ENCODE results near the gene ERBB4. TPM values are rescaled to one million over a fixed set of nuclear protein-coding genes. Genes with fewer than 3 reads are reported as not detected.
"Not testable (repeated sequence)": the region's sequence is repeated elsewhere in the genome, so short reads cannot be mapped to it uniquely, and the experiment has no call there.

Gene ERBB4
- total RNA-seq, 1 experiment from 2014 or later: 40.6 TPM

DNA sequence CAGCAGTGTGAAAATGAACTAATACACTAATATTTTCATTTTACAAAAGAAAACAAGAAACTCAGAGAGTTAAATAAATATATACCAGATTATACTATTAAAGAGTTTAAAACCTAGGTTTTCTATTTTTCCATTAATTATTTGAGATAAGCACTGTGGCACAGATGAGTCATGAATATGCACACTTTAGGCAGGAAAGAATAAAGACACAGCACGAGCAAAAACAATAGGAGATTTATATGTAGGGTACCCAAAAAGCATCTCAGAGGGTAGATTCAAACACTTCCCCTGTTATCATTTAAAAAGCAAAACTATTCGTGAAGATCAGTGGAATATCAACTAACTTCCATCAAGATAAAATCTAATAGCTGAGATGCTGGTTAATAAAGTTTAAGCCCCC, 430.6 kb downstream of the ERBB4 start:
- Histone ChIP-seq H3K27me3 (replicated peaks; ENCODE audit: insufficient read depth, low read depth, low read length, poor library complexity) (no peaks in the 10 kb centered on the region), H3K4me3 (ENCODE audit: low read depth, low read length, poor library complexity, severe bottlenecking) (no peak overlapping the region), H3K9me3 (ENCODE audit: low read depth, low read length, poor library complexity, severe bottlenecking) (no peaks in the 10 kb centered on the region), H3K27ac (ENCODE audit: low read depth, low read length, poor library complexity, severe bottlenecking) (no peak overlapping the region), H3K36me3 (ENCODE audit: insufficient read depth, low read length, poor library complexity, severe bottlenecking) (no peaks in the 10 kb centered on the region), H3K4me1 (ENCODE audit: insufficient read depth, low read length, poor library complexity, severe bottlenecking) (peaks cover 3% of the 10 kb centered on the region)
- POLR2A ChIA-PET (ENCODE audit: low non-redundant PET): no interaction called here
- intact Hi-C loops (cut with micrococcal nuclease; ENCODE audit: unreplicated experiment): no loop called here
- CTCF ChIA-PET: no interaction called here
- no TSS peak for BruUV-seq (replicated peaks)
- no peak for TF ChIP-seq EZH2 (IDR thresholded peaks at IDR 0.05; ENCODE audit: borderline replicate concordance, low read depth, low read length, poor library complexity, severe bottlenecking)
- TF ChIP-seq, protein P1, sequence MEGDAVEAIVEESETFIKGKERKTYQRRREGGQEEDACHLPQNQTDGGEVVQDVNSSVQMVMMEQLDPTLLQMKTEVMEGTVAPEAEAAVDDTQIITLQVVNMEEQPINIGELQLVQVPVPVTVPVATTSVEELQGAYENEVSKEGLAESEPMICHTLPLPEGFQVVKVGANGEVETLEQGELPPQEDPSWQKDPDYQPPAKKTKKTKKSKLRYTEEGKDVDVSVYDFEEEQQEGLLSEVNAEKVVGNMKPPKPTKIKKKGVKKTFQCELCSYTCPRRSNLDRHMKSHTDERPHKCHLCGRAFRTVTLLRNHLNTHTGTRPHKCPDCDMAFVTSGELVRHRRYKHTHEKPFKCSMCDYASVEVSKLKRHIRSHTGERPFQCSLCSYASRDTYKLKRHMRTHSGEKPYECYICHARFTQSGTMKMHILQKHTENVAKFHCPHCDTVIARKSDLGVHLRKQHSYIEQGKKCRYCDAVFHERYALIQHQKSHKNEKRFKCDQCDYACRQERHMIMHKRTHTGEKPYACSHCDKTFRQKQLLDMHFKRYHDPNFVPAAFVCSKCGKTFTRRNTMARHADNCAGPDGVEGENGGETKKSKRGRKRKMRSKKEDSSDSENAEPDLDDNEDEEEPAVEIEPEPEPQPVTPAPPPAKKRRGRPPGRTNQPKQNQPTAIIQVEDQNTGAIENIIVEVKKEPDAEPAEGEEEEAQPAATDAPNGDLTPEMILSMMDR (conservative IDR thresholded peaks at IDR 0.05; ENCODE audit: low read depth, low read length): no peak
- DNase-seq (ENCODE audit: low spot score): no peak

DNA sequence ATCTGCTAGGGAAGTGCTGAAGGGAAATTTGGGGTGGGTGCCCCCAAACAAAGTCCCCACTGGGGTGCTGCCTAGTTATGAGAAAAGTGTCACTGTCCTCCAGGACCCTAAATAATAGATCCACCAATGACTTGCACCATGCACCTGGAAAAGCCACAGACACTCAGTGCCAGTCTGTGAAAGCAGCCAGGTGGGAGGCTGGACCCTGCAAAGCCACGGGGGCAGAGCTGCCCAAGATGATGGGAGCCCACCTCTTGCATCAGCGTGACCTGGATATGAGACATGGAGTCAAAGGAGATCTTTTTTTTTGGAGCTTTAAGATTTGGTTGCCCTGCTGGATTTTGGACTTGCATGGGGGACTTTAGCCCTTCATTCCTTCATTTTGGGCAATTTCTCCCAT, 431.6 kb downstream of the ERBB4 start:
- DNase-seq (ENCODE audit: low spot score): no peak
- Histone ChIP-seq H3K4me1 (ENCODE audit: insufficient read depth, low read length, poor library complexity, severe bottlenecking) (peaks cover 3% of the 10 kb centered on the region), H3K27me3 (replicated peaks; ENCODE audit: insufficient read depth, low read depth, low read length, poor library complexity) (no peaks in the 10 kb centered on the region), H3K9me3 (ENCODE audit: low read depth, low read length, poor library complexity, severe bottlenecking) (no peaks in the 10 kb centered on the region), H3K27ac (ENCODE audit: low read depth, low read length, poor library complexity, severe bottlenecking) (no peak overlapping the region), H3K36me3 (ENCODE audit: insufficient read depth, low read length, poor library complexity, severe bottlenecking) (no peaks in the 10 kb centered on the region), H3K4me3 (ENCODE audit: low read depth, low read length, poor library complexity, severe bottlenecking) (no peak overlapping the region)
- BruUV-seq (replicated peaks): no TSS peak
- intact Hi-C loops (cut with micrococcal nuclease; ENCODE audit: unreplicated experiment): no loop called here
- no peak for TF ChIP-seq EZH2 (IDR thresholded peaks at IDR 0.05; ENCODE audit: borderline replicate concordance, low read depth, low read length, poor library complexity, severe bottlenecking)
- TF ChIP-seq, protein P1 (conservative IDR thresholded peaks at IDR 0.05; ENCODE audit: low read depth, low read length): no peak
- CTCF ChIA-PET: no interaction called here
- POLR2A ChIA-PET (ENCODE audit: low non-redundant PET): no interaction called here

DNA sequence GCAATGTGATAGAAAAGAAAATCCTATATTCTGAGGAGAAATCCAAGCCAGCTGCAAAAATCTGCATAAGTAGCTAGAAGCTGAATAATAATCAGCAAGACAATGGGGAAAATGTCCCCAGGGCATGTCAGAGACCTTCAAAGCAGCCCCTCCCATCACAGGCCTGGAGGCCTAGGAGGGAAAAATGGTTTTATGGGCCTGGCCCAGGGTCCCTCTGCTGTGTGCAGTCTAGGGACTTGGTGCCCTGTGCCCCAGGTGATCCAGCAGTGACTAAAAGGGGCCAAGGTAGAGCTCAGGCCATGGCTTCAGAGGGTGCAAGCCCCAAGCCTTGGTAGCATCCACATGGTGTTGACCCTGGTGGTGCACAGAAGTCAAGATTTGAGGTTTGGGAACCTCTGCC, 432.1 kb downstream of the ERBB4 start:
- BruUV-seq (replicated peaks); CTCF ChIA-PET: not testable (repeated sequence)

DNA sequence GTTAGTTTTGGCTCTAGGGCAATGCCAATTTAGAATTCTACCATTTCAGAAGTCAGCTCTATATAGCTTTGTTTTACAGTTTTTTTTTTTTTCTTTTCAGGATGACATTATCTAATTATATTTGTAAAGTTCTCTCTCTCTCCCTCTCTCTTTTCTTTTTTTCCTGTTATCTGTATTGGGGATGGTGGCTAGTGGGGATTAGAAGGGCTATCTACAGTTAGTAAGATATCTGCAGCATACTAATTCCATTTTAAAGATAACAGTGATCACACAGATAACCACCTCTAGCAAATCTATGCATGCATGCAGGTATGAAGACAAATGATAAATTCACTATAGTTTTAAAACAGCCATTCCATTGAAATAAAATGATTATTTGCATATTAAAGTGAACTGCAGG, 438.9 kb downstream of the ERBB4 start:
- no peak for TF ChIP-seq EZH2 (IDR thresholded peaks at IDR 0.05; ENCODE audit: borderline replicate concordance, low read depth, low read length, poor library complexity, severe bottlenecking)
- TF ChIP-seq, protein P1 (conservative IDR thresholded peaks at IDR 0.05; ENCODE audit: low read depth, low read length): no peak
- no peaks in the 10 kb centered on the region for H3K9me3 ChIP-seq (ENCODE audit: low read depth, low read length, poor library complexity, severe bottlenecking)
- H3K27me3 ChIP-seq (replicated peaks; ENCODE audit: insufficient read depth, low read depth, low read length, poor library complexity): no peaks in the 10 kb centered on the region
- no peak overlapping the region for H3K4me3 ChIP-seq (ENCODE audit: low read depth, low read length, poor library complexity, severe bottlenecking)
- H3K36me3 ChIP-seq (ENCODE audit: insufficient read depth, low read length, poor library complexity, severe bottlenecking): no peaks in the 10 kb centered on the region
- no peaks in the 10 kb centered on the region for H3K4me1 ChIP-seq (ENCODE audit: insufficient read depth, low read length, poor library complexity, severe bottlenecking)
- H3K27ac ChIP-seq (ENCODE audit: low read depth, low read length, poor library complexity, severe bottlenecking): no peak overlapping the region
- no peak for DNase-seq (ENCODE audit: low spot score)
- ChIA-PET CTCF (no interaction called here), POLR2A (ENCODE audit: low non-redundant PET) (no interaction called here)
- intact Hi-C loops (cut with micrococcal nuclease; ENCODE audit: unreplicated experiment): no loop called here
- BruUV-seq (replicated peaks): no TSS peak

More for the DNA sequence above, 432.1 kb downstream of the ERBB4 start:
- H3K4me1 ChIP-seq (ENCODE audit: insufficient read depth, low read length, poor library complexity, severe bottlenecking); H3K4me3 ChIP-seq (ENCODE audit: low read depth, low read length, poor library complexity, severe bottlenecking); POLR2A ChIA-PET (ENCODE audit: low non-redundant PET); H3K27me3 ChIP-seq (replicated peaks; ENCODE audit: insufficient read depth, low read depth, low read length, poor library complexity); H3K27ac ChIP-seq (ENCODE audit: low read depth, low read length, poor library complexity, severe bottlenecking); intact Hi-C loops (cut with micrococcal nuclease; ENCODE audit: unreplicated experiment); H3K36me3 ChIP-seq (ENCODE audit: insufficient read depth, low read length, poor library complexity, severe bottlenecking); H3K9me3 ChIP-seq (ENCODE audit: low read depth, low read length, poor library complexity, severe bottlenecking): not testable (repeated sequence)
- peak; percentile 9 for DNase-seq (ENCODE audit: low spot score)
